HEK293 (cell line): ENCODE measurements around the gene SMTN.
"Not testable (repeated sequence)": the region's sequence is repeated elsewhere in the genome, so short reads cannot be mapped to it uniquely, and the experiment has no call there.

Source experiments
- SETDB1 ChIP-seq: IDR thresholded peaks from one replicate; pipeline ENCODE4 v1.6.1; 2017; ENCODE audit warnings: mild to moderate bottlenecking, low read length, moderate library complexity, mixed read lengths; ENCODE audit not compliant: insufficient read length
- ZNF707 ChIP-seq: fragments of 450-650 bp; formaldehyde crosslinking; IDR thresholded peaks from 2 replicates; pipeline ENCODE4 v1.5.1; 2016; ENCODE audit warnings: missing biosample characterization, missing genetic modification characterization
- TF ChIP-seq, protein P1 (sequence below): fragments of 450-650 bp; formaldehyde crosslinking; IDR thresholded peaks from 2 replicates; pipeline ENCODE4 v1.5.1; 2016; ENCODE audit warnings: missing biosample characterization, missing genetic modification characterization
- TF ChIP-seq, protein P2 (sequence below): fragments of 450-650 bp; formaldehyde crosslinking; IDR thresholded peaks from 2 replicates; pipeline ENCODE4 v1.5.1; 2016; ENCODE audit warnings: missing biosample characterization, missing genetic modification characterization

- TF ChIP-seq, protein P1, sequence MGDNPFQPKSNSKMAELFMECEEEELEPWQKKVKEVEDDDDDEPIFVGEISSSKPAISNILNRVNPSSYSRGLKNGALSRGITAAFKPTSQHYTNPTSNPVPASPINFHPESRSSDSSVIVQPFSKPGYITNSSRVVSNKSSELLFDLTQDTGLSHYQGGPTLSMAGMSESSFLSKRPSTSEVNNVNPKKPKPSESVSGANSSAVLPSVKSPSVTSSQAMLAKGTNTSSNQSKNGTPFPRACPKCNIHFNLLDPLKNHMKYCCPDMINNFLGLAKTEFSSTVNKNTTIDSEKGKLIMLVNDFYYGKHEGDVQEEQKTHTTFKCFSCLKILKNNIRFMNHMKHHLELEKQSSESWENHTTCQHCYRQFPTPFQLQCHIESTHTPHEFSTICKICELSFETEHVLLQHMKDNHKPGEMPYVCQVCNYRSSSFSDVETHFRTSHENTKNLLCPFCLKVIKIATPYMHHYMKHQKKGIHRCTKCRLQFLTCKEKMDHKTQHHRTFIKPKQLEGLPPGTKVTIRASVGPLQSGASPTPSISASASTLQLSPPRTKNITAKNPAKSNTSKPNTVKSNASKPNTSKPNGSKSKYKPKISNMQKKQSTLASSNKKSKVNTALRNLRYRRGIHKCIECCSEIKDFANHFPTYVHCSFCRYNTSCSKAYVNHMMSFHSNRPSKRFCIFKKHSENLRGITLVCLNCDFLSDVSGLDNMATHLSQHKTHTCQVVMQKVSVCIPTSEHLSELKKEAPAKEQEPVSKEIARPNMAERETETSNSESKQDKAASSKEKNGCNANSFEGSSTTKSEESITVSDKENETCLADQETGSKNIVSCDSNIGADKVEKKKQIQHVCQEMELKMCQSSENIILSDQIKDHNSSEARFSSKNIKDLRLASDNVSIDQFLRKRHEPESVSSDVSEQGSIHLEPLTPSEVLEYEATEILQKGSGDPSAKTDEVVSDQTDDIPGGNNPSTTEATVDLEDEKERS (tag by site-specific recombination), result not testable (repeated sequence)
- not testable (repeated sequence) for TF ChIP-seq SETDB1; ZNF707 (tag by site-specific recombination)
- TF ChIP-seq, protein P2, sequence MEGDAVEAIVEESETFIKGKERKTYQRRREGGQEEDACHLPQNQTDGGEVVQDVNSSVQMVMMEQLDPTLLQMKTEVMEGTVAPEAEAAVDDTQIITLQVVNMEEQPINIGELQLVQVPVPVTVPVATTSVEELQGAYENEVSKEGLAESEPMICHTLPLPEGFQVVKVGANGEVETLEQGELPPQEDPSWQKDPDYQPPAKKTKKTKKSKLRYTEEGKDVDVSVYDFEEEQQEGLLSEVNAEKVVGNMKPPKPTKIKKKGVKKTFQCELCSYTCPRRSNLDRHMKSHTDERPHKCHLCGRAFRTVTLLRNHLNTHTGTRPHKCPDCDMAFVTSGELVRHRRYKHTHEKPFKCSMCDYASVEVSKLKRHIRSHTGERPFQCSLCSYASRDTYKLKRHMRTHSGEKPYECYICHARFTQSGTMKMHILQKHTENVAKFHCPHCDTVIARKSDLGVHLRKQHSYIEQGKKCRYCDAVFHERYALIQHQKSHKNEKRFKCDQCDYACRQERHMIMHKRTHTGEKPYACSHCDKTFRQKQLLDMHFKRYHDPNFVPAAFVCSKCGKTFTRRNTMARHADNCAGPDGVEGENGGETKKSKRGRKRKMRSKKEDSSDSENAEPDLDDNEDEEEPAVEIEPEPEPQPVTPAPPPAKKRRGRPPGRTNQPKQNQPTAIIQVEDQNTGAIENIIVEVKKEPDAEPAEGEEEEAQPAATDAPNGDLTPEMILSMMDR (tag by site-specific recombination), result not testable (repeated sequence)
Measured at GRCh38 chr22:31112547-31113091, 31.5 kb downstream of the SMTN start.
